Heart right ventricle (tissue), 16 donors: ENCODE results near the gene CYTL1. TPM values are rescaled to one million over a fixed set of nuclear protein-coding genes. Genes with fewer than 3 reads are reported as not detected.
A peak's percentile ranks its signal among the peaks of the same experiment; 100 is the strongest.

Source experiments
- ATAC-seq, 8 donors: fragments of 200-7000 bp; cut with Tn5 transposase; one replicate each; pipeline ENCODE4 v1.9.1; 2020; ENCODE audit warnings: mild to moderate bottlenecking in 8 of 8, moderate library complexity in 8 of 8, moderate number of reproducible peaks in 1 of 8
- DNase-seq, 2 donors: peaks; one replicate each; pipeline ENCODE4 v3.0.0-alpha.2; 2020
- H3K27ac ChIP-seq, 10 donors: fragments of 200-600 bp; sonication (generic) in 2 of 10; one replicate each; pipeline versions ENCODE4 v1.5.0 to v1.8.0; 2020 to 2022; ENCODE audit warnings: mild to moderate bottlenecking in 3 of 10
- H3K27me3 ChIP-seq, 7 donors: fragments of 200-600 bp; one replicate each; pipeline ENCODE4 v1.8.0; 2021 to 2022; ENCODE audit warnings: mild to moderate bottlenecking in 2 of 7
- H3K36me3 ChIP-seq, 9 donors: fragments of 200-600 bp; sonication (generic) in 1 of 9; one replicate each; pipeline versions ENCODE4 v1.5.0 to v1.8.0; 2020 to 2022; ENCODE audit warnings: mild to moderate bottlenecking in 2 of 9
- H3K4me1 ChIP-seq, 9 donors: fragments of 200-600 bp; sonication (generic) in 1 of 9; one replicate each; pipeline versions ENCODE4 v1.5.0 to v1.8.0; 2020 to 2022; ENCODE audit warnings: mild to moderate bottlenecking in 4 of 9
- H3K4me3 ChIP-seq, 10 donors: fragments of 200-600 bp; sonication (generic) in 2 of 10; one replicate each; pipeline versions ENCODE4 v1.5.0 to v1.8.0; 2020 to 2022; ENCODE audit warnings: mild to moderate bottlenecking in 7 of 10, moderate library complexity in 2 of 10
- H3K9me3 ChIP-seq, 11 donors: fragments of 200-600 bp in 10 of 11; sonication (generic) in 2 of 11; one replicate each; pipeline versions ENCODE4 v1.5.0 to v1.8.0; 2013 to 2022; ENCODE audit warnings: mild to moderate bottlenecking in 2 of 11, control low read depth in 1 of 11, moderate library complexity in 1 of 11
- WGBS, 2 donors: extraction: QIAGEN DNeasy Blood & Tissue Kit; methylation state at CpG; one replicate each; pipeline ENCODE4 v1.1.7; 2013; ENCODE audit warnings: inconsistent platforms in 1 of 2; 5-methylcytosine and 5-hydroxymethylcytosine counted together
- intact Hi-C, 10 donors: fragments of 100-400 bp; cut with DNase I; formaldehyde crosslinking; loops; one replicate each; pipeline versions ENCODE4 v1.11.1 to v1.14.2; 2022
- polyA plus RNA-seq, 2 donors: library from polyadenylated mRNA; stranded (reverse); fragments of 200-250 nt; gene quantifications; one replicate each; pipeline ENCODE4 v1.2.3, GENCODE V29; 2013
- total RNA-seq, 10 donors: library from RNA; stranded (reverse); fragmentation: NEBNext Ultra II Directional in 3 of 10; extraction: Animal tissue kit (Norgen Biotek cat#: 25700) in 3 of 10; gene quantifications; one replicate each; pipeline versions ENCODE4 v1.2.1 to v1.2.4, GENCODE V29; 2021 to 2023
- TF ChIP-seq, protein P1 (sequence below), 9 donors: fragments of 200-600 bp; sonication (generic) in 2 of 9; IDR thresholded peaks; one replicate each; pipeline versions ENCODE4 v1.5.0 to v1.8.0; 2021 to 2022; ENCODE audit warnings: antibody characterized with exemption in 9 of 9, mild to moderate bottlenecking in 5 of 9, moderate library complexity in 1 of 9
- donor health status: Arrhythmogenic right ventricular cardiomyopathy.
- donor health status: ischemic (EF 13 %, LVEDD 7.1; RV severe dilation, severe dysfunction).
- donor health status: healthy with polysubstance abuse.
- donor health status: DM: no; HTN: yes; CAD: no.
- donor health status: DM: no; HTN: no; CAD: no.
- donor health status: ischemic (EF 25% LVEDD 6.9; RV normal size, moderate dysfunction).
- donor health status: ischemic (EF 25% LVEDD 5.7; RV mildly dilated, moderate dysfunction).
- donor health status: healthy.
- donor health status: DM: yes; HTN: yes; CAD: no.
- donor health status: Ischemic cardiomyopathy.
- donor health status: ischemic (EF 35%, LVEDD 5.7; RV mildly dilated, moderate dysfunction).
- donor health status: nonischemic (EF 11% LVEDD 7.7; RV severe dilation, severe dysfunction).
- donor health status: DM: yes; HTN: yes; CAD: no.
- donor health status: PGD.
- donor health status: ischemic (EF 29% LVEDD 5.4; RV normal size, mild dysfunction).
- donor health status: nonischemic (EF 23%, LVEDD 6.1; RV moderate dilation, normal function).

The CYTL1 gene
- total and polyA plus RNA-seq, 12 donors = 0.20 to 0.95 (median 0.40) TPM; not detected in 6

DNA sequence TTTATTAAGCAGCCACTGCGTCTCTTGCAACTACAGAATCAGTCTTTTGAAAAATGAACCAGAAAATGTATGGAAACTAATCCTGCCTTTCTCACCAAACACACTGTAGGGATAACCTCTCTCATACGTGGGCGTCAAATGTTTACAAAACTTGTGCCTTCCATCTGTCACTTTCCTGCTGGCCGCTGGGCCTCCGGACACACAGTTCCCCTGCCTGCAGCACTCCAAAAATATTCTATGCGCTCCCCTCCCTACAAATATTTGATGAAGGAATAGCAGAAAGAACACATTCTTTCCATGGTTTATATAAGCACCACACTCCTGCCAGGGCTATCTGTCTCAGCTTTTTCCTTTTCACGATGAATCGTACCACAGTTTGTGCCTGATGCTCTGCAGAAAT, 14.9 kb upstream of the CYTL1 start:
- Histone ChIP-seq H3K36me3 (no peaks in the 10 kb centered on the region), H3K4me1 (peaks cover 0 to 62% (median 18%) of the 10 kb centered on the region in 9 donors), H3K27me3 (no peaks in the 10 kb centered on the region), H3K27ac (peak overlapping the region in 5 of 10 donors; percentile 6 to 82 (median 12)), H3K4me3 (no peak overlapping the region), H3K9me3 (no peaks in the 10 kb centered on the region)
- no peak for DNase-seq
- TF ChIP-seq, protein P1, sequence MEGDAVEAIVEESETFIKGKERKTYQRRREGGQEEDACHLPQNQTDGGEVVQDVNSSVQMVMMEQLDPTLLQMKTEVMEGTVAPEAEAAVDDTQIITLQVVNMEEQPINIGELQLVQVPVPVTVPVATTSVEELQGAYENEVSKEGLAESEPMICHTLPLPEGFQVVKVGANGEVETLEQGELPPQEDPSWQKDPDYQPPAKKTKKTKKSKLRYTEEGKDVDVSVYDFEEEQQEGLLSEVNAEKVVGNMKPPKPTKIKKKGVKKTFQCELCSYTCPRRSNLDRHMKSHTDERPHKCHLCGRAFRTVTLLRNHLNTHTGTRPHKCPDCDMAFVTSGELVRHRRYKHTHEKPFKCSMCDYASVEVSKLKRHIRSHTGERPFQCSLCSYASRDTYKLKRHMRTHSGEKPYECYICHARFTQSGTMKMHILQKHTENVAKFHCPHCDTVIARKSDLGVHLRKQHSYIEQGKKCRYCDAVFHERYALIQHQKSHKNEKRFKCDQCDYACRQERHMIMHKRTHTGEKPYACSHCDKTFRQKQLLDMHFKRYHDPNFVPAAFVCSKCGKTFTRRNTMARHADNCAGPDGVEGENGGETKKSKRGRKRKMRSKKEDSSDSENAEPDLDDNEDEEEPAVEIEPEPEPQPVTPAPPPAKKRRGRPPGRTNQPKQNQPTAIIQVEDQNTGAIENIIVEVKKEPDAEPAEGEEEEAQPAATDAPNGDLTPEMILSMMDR (IDR thresholded peaks at IDR 0.05) = no peak
- intact Hi-C loops = no loop called here
- WGBS, 2 donors = 66 to 71% methylated on average over 8 of the region's 8 CpGs
- no peak for ATAC-seq

DNA sequence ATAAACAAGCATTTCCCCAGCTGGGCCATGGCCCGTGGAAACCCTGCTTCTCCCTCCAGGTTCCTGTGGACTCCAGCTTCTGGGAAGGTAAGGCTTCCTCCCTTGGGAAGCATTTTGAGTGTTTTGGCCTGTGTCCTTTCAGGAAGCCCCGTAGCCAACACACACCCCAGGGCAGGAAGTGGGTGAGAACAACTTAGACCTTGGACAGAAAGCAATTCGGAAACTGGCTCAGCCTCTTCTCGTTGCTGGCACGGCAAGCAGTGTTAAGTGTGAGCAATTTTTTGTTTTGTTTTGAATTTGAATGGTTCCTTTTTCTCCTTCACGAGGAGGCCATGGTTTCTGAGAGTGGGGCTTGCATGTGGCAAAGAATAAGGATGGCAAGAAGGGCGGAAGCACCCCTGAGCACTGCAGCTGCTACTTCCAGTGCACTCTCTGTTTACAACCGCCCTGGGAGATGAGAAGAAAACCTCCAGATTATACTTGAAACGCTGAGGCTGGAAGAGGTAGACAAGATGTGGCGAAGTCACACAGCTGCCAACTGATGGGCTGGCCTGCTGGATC, 14.1 kb upstream of the CYTL1 start:
- H3K27ac ChIP-seq = peak overlapping the region in 9 of 10 donors; percentile 7 to 82 (median 31)
- DNase-seq = peak; percentile 21 to 43
- no peaks in the 10 kb centered on the region for H3K36me3 ChIP-seq
- ATAC-seq = peak; percentile 71 to 91 (median 82)
- intact Hi-C loops = no loop called here
- WGBS, 2 donors = 37 to 39% methylated on average over 10 of the region's 10 CpGs
- peak overlapping the region in 1 of 10 donors; percentile 3 for H3K4me3 ChIP-seq
- TF ChIP-seq, protein P1 (IDR thresholded peaks at IDR 0.05) = no peak
- no peaks in the 10 kb centered on the region for H3K9me3 ChIP-seq
- H3K4me1 ChIP-seq = peaks cover 0 to 57% (median 18%) of the 10 kb centered on the region in 9 donors
- H3K27me3 ChIP-seq = peaks cover 0 to 2% (median 0%) of the 10 kb centered on the region in 7 donors

DNA sequence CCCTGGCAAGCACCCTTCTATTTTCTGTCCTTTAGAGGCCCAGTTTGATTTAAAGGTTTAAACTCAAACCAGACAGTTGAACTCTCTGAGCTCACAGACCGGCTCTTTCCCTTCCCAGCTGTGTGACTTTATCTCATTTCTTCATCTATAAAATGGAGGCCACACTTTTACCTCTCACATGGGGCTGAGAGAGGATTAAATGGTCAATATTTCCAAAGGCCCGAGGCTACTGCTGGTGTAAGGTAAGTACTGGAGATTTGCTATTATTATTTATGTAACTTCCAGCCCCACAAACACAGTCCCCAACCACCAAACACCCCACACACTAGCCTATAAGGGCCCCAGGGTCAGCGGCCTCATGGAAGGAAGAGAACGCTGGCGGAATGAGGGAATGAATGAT, 13.6 kb upstream of the CYTL1 start:
- ATAC-seq = no peak
- no peaks in the 10 kb centered on the region for H3K9me3 ChIP-seq
- H3K36me3 ChIP-seq = no peaks in the 10 kb centered on the region
- DNase-seq = no peak
- H3K27ac ChIP-seq = peak overlapping the region in 7 of 10 donors; percentile 7 to 82 (median 31)
- H3K4me3 ChIP-seq = peak overlapping the region in 1 of 10 donors; percentile 3
- peaks cover 0 to 51% (median 18%) of the 10 kb centered on the region in 9 donors for H3K4me1 ChIP-seq
- WGBS, 2 donors = 64 to 73% methylated on average over 5 of the region's 5 CpGs
- H3K27me3 ChIP-seq = peaks cover 0 to 4% (median 0%) of the 10 kb centered on the region in 7 donors
- TF ChIP-seq, protein P1 (IDR thresholded peaks at IDR 0.05) = no peak
- intact Hi-C loops = no loop called here

DNA sequence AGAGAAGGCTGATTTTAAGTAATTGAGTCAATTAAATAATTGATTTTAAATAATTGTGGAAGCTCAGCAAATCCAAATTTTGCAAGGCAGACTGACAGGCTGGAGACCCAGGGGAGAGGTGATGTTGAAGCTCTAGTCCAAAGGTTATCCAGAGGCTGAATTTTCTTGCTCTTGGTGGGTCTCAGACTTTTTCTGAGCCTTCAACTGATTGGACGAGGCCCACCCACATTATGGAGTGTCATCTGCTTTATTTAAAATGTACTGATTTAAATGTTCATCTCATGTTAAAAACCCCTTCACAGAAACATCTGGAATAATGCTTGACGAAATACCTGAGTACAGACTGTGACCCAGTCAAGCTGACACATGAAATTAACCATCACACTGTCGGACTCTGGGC, 11.7 kb upstream of the CYTL1 start:
- Histone ChIP-seq H3K9me3 (no peaks in the 10 kb centered on the region), H3K4me1 (peaks cover 0 to 35% (median 18%) of the 10 kb centered on the region in 9 donors), H3K4me3 (no peak overlapping the region), H3K36me3 (no peaks in the 10 kb centered on the region), H3K27ac (no peak overlapping the region), H3K27me3 (peaks cover 0 to 14% (median 0%) of the 10 kb centered on the region in 7 donors)
- ATAC-seq (no peak), DNase-seq (no peak)
- intact Hi-C loops = no loop called here
- WGBS, 2 donors = 83 to 90% methylated on average over 3 of the region's 3 CpGs
- TF ChIP-seq, protein P1 (IDR thresholded peaks at IDR 0.05) = no peak
